GM21515 (cell line): ENCODE results near the gene SUN5.
"Not testable (repeated sequence)": the region's sequence is repeated elsewhere in the genome, so short reads cannot be mapped to it uniquely, and the experiment has no call there.

Experiments
- ATAC-seq: cut with Tn5 transposase; IDR thresholded peaks from one replicate; pipeline ENCODE4 v1.9.1; 2021; ENCODE audit not compliant: unreplicated experiment

SUN5 gene

GRCh38 chr20:32978009-32978335 lies 26.3 kb downstream of the SUN5 start:
- ATAC-seq, result no peak

GRCh38 chr20:32977281-32978008 lies 26.8 kb downstream of the SUN5 start:
- ATAC-seq, result no peak

- no peak for ATAC-seq
These were observed 27.5 kb downstream of the SUN5 start for GRCh38 chr20:32976746-32977145.

GRCh38 chr20:32975698-32976674 lies 28.2 kb downstream of the SUN5 start:
- no peak for ATAC-seq

- not testable (repeated sequence) for ATAC-seq
These were observed 29.1 kb downstream of the SUN5 start for GRCh38 chr20:32975121-32975520.

GRCh38 chr20:32974204-32975064 lies 29.8 kb downstream of the SUN5 start:
- not testable (repeated sequence) for ATAC-seq

- ATAC-seq, result no peak
These were observed 31.0 kb downstream of the SUN5 start for GRCh38 chr20:32973077-32973717.

- ATAC-seq, result peak; percentile 66
These were observed 31.8 kb downstream of the SUN5 start for GRCh38 chr20:32972181-32973076.

- no peak for ATAC-seq
These were observed 32.5 kb downstream of the SUN5 start for GRCh38 chr20:32971703-32972161.

- ATAC-seq, result no peak
These were observed 33.3 kb downstream of the SUN5 start for GRCh38 chr20:32970973-32971300.

GRCh38 chr20:32970115-32970972 lies 33.9 kb downstream of the SUN5 start:
- no peak for ATAC-seq

- no peak for ATAC-seq
These were observed 34.7 kb downstream of the SUN5 start for GRCh38 chr20:32969356-32970114.

- no peak for ATAC-seq
These were observed 35.6 kb downstream of the SUN5 start for GRCh38 chr20:32968478-32969241.

- ATAC-seq, result no peak
These were observed 36.2 kb downstream of the SUN5 start for GRCh38 chr20:32967961-32968457.

- no peak for ATAC-seq
These were observed 37.1 kb downstream of the SUN5 start for GRCh38 chr20:32966881-32967781.

- ATAC-seq, result no peak
These were observed 37.9 kb downstream of the SUN5 start for GRCh38 chr20:32966382-32966781.
